GM19324 (cell line): ENCODE measurements around the gene VPS8.
"Not testable (repeated sequence)": the region's sequence is repeated elsewhere in the genome, so short reads cannot be mapped to it uniquely, and the experiment has no call there.

Source experiments
- ATAC-seq: cut with Tn5 transposase; IDR thresholded peaks from one replicate; pipeline ENCODE4 v1.9.1; 2021; ENCODE audit warnings: mild to moderate bottlenecking, moderate library complexity; ENCODE audit not compliant: unreplicated experiment, low FRiP score

The VPS8 gene

GRCh38 chr3:184846496-184846895 lies 34.5 kb downstream of the VPS8 start:
- ATAC-seq, result no peak

DNA sequence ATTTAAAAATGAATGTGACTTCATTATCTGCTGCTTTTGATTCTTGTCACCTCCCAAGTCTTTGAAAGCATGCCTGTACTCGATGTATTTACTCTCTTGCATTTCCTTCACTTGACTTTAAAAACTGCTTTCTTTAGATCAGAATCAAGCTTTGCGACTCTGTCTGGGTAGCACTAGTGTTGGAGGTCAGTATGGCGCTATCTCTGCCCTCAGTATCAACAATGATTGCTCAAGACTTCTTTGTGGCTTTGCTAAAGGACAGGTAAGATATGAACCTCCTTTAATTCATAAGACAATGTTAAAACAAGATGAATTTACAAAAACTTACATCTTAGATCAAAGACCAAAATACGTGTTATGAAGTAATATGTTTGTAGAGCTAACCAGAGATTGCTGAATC lies 37.0 kb downstream of the VPS8 start:
- ATAC-seq, result no peak

GRCh38 chr3:184850201-184850600 lies 38.2 kb downstream of the VPS8 start:
- no peak for ATAC-seq

GRCh38 chr3:184857099-184857498 lies 45.1 kb downstream of the VPS8 start:
- ATAC-seq, result no peak

GRCh38 chr3:184864000-184864399 lies 52.0 kb downstream of the VPS8 start:
- ATAC-seq, result no peak

- no peak for ATAC-seq
Observed at GRCh38 chr3:184868477-184868876, 56.5 kb downstream of the VPS8 start.

- no peak for ATAC-seq
Observed at GRCh38 chr3:184872200-184872599, 60.2 kb downstream of the VPS8 start.

GRCh38 chr3:184873141-184873540 lies 61.2 kb downstream of the VPS8 start:
- no peak for ATAC-seq

- ATAC-seq, result no peak
Observed at GRCh38 chr3:184874709-184875644, 63.0 kb downstream of the VPS8 start.

- no peak for ATAC-seq
Observed at GRCh38 chr3:184880276-184881019, 68.5 kb downstream of the VPS8 start.

DNA sequence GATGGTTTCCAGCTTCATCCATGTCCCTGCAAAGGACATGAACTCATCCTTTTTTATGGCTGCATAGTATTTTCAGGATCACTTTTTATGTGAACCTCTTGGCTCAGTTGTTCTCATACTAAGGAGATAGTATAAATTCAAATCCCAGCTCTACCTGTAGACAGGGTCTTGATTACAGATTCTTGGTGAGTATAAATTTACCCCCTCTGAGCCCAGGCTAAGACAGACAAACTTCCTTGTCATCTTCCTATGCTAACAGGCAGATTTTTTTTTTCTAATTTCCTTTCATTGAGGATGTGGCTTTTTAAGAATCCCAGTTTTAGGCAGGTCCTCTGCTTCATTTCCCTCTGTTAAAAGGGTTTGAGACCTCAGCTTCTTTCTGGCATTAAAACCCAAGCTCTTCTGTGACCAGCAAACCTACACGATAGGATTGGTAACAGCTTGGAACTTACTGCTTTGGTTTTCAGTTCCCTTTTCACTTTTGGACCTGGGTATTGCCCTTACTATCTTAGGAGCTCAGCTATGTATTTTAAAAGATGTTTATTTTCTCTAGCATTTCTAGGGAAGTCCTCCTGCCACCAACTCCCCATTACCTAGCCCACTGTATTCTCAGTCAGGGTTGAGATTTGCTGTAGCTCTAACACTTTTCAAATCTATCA lies 72.5 kb downstream of the VPS8 start:
- ATAC-seq, result peak; percentile 93

GRCh38 chr3:184885112-184885511 lies 73.1 kb downstream of the VPS8 start:
- no peak for ATAC-seq

DNA sequence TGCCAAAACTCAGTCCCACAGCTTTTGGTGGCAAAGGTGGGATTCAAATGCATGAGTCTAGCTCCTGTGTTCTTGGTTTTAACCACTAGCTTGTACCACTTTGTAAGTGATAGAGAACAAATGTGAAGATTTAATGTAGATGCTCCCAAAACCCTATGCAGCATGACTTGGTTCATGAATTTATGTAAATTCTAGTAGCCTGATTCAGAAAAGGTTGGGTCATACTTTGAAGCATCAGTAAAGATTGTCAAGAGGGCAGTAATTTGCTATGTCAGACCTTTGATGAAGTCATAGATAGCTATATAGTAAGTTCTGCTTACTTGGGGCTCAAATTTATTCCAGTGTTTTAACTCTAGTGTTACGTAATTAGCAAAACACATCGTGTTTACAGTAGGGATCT lies 75.6 kb downstream of the VPS8 start:
- no peak for ATAC-seq

DNA sequence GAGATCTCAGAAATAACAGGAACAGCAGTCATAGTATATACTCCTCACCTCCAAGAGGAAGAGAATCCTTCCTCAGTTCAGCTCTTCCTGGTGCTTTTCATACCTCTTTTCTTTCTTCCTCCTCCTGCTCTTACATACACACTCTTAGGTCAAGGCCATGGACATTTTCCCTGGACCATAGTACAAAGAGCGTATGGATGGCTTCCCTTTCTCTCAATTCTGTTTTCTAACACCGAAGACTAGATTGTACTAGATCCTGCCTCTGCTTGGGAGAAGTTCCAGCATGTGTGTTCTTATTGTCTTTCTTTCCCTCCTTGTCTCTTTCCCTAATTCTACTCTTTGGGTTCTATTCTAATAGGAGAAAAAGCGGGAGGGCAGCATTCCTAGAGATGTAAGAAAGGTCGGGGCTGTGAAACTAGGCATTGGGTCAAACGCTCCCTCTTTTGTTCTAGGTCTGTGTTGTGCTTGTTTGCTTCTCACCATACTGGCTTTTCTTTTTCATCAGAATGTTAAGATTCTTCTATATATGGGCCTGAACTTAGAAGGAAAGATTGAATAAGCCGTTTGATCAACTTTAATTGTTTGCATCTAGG lies 77.4 kb downstream of the VPS8 start:
- ATAC-seq, result no peak

- ATAC-seq, result no peak
Observed at GRCh38 chr3:184894051-184894450, 82.1 kb downstream of the VPS8 start.

GRCh38 chr3:184895350-184895749 lies 83.4 kb downstream of the VPS8 start:
- ATAC-seq, result no peak

GRCh38 chr3:184896336-184896735 lies 84.4 kb downstream of the VPS8 start:
- ATAC-seq, result no peak

GRCh38 chr3:184899953-184900595 lies 88.1 kb downstream of the VPS8 start:
- no peak for ATAC-seq

GRCh38 chr3:184907031-184907430 lies 95.1 kb downstream of the VPS8 start:
- not testable (repeated sequence) for ATAC-seq
